Measurements from ENCODE around the gene DNAJC30.

- no peak for TF ChIP-seq CTCF (IDR thresholded peaks at IDR 0.05)
- TF ChIP-seq ZFX (IDR thresholded peaks at IDR 0.05; ENCODE audit: borderline replicate concordance), result no peak
Observed at GRCh38 chr7:73699370-73700068, 16.3 kb upstream of the DNAJC30 start.
